Ishikawa (cell line): ENCODE results near the gene ORC6.

Experiments
- CEBPB ChIP-seq: IDR thresholded peaks from 2 replicates; pipeline ENCODE4 v1.6.1; 2012
- CREB1 ChIP-seq: IDR thresholded peaks from 2 replicates; pipeline ENCODE4 v1.6.1; 2012; ENCODE audit warnings: low read depth
- EGR1 ChIP-seq: IDR thresholded peaks from 2 replicates; pipeline ENCODE4 v1.6.1; 2012
- EP300 ChIP-seq: IDR thresholded peaks from 2 replicates; pipeline ENCODE4 v1.6.1; 2012; ENCODE audit warnings: borderline replicate concordance
- FOXM1 ChIP-seq: IDR thresholded peaks from 2 replicates; pipeline ENCODE4 v1.6.1; 2012; ENCODE audit warnings: low read depth, borderline replicate concordance
- NFIC ChIP-seq: IDR thresholded peaks from 2 replicates; pipeline ENCODE4 v1.6.1; 2012
- RAD21 ChIP-seq: IDR thresholded peaks from 2 replicates; pipeline ENCODE4 v1.6.1; 2012; ENCODE audit warnings: low read depth
- TAF1 ChIP-seq: IDR thresholded peaks from 2 replicates; pipeline ENCODE4 v1.6.1; 2012; ENCODE audit warnings: low read depth, mild to moderate bottlenecking
- TCF12 ChIP-seq: IDR thresholded peaks from 2 replicates; pipeline ENCODE4 v1.6.1; 2012; ENCODE audit warnings: low read depth
- TEAD4 ChIP-seq: IDR thresholded peaks from 2 replicates; pipeline ENCODE4 v1.6.1; 2012
- USF1 ChIP-seq: IDR thresholded peaks from 2 replicates; pipeline ENCODE4 v1.6.1; 2012
- YY1 ChIP-seq: IDR thresholded peaks from 2 replicates; pipeline ENCODE4 v1.6.1; 2012; ENCODE audit warnings: low read depth
- ZBTB7A ChIP-seq: IDR thresholded peaks from 2 replicates; pipeline ENCODE4 v1.6.1; 2012; ENCODE audit warnings: low read depth
- TF ChIP-seq, protein P1 (sequence below): IDR thresholded peaks from 2 replicates; pipeline ENCODE4 v1.6.1; 2012
- TF ChIP-seq, protein P2 (sequence below): IDR thresholded peaks from 2 replicates; pipeline ENCODE4 v1.6.1; 2012; ENCODE audit warnings: low read depth, mild to moderate bottlenecking

Gene ORC6

GRCh38 chr16:46715769-46716305 lies 26.4 kb downstream of the ORC6 start:
- no peak for TF ChIP-seq YY1

- TF ChIP-seq TCF12 (no peak), CREB1 (no peak), YY1 (no peak)
Measured at GRCh38 chr16:46717692-46718091, 28.2 kb downstream of the ORC6 start.

DNA sequence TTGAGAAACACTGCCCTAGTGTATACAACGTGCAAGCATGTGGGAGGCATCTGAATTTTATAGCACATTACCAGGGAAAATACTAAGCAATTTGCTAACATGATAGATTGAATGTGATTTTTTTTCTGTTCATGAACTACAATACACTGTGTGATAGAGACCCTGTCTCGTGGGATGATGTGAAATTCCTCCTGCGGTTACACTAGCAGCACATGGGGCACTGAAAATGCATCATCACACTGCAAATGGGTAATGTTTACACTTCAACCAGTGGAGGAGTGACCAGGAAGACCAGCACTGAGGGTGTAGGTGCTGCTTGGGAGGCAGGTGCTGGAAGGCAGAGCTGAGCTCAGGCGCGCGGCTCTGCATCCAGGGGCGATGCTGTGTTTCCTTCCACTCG lies 28.8 kb downstream of the ORC6 start:
- TF ChIP-seq TAF1 (no peak), USF1 (no peak), EGR1 (no peak), FOXM1 (no peak), YY1 (no peak), EP300 (no peak), TEAD4 (no peak), ZBTB7A (no peak), TCF12 (no peak)

GRCh38 chr16:46719528-46719927 lies 30.1 kb downstream of the ORC6 start:
- TF ChIP-seq NFIC: no peak
- TF ChIP-seq RAD21: no peak
- no peak for TF ChIP-seq TAF1
- no peak for TF ChIP-seq TCF12
- no peak for TF ChIP-seq FOXM1
- TF ChIP-seq, protein P1, sequence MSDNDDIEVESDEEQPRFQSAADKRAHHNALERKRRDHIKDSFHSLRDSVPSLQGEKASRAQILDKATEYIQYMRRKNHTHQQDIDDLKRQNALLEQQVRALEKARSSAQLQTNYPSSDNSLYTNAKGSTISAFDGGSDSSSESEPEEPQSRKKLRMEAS: no peak
- TF ChIP-seq USF1: no peak
- TF ChIP-seq CEBPB: no peak
- TF ChIP-seq CREB1: no peak
- TF ChIP-seq TEAD4: no peak
- TF ChIP-seq EP300: no peak
- TF ChIP-seq, protein P2, sequence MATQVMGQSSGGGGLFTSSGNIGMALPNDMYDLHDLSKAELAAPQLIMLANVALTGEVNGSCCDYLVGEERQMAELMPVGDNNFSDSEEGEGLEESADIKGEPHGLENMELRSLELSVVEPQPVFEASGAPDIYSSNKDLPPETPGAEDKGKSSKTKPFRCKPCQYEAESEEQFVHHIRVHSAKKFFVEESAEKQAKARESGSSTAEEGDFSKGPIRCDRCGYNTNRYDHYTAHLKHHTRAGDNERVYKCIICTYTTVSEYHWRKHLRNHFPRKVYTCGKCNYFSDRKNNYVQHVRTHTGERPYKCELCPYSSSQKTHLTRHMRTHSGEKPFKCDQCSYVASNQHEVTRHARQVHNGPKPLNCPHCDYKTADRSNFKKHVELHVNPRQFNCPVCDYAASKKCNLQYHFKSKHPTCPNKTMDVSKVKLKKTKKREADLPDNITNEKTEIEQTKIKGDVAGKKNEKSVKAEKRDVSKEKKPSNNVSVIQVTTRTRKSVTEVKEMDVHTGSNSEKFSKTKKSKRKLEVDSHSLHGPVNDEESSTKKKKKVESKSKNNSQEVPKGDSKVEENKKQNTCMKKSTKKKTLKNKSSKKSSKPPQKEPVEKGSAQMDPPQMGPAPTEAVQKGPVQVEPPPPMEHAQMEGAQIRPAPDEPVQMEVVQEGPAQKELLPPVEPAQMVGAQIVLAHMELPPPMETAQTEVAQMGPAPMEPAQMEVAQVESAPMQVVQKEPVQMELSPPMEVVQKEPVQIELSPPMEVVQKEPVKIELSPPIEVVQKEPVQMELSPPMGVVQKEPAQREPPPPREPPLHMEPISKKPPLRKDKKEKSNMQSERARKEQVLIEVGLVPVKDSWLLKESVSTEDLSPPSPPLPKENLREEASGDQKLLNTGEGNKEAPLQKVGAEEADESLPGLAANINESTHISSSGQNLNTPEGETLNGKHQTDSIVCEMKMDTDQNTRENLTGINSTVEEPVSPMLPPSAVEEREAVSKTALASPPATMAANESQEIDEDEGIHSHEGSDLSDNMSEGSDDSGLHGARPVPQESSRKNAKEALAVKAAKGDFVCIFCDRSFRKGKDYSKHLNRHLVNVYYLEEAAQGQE: no peak
- no peak for TF ChIP-seq ZBTB7A
- TF ChIP-seq YY1: no peak
- TF ChIP-seq EGR1: no peak

- TF ChIP-seq ZBTB7A (no peak), TAF1 (no peak), YY1 (no peak), TCF12 (no peak), RAD21 (no peak), TEAD4 (no peak), CREB1 (no peak), EP300 (no peak), EGR1 (no peak), CEBPB (no peak), FOXM1 (no peak), NFIC (no peak), USF1 (no peak)
- TF ChIP-seq, protein P1: no peak
- TF ChIP-seq, protein P2: no peak
Measured at GRCh38 chr16:46720619-46721018, 31.2 kb downstream of the ORC6 start.

GRCh38 chr16:46721885-46722284 lies 32.4 kb downstream of the ORC6 start:
- TF ChIP-seq ZBTB7A (no peak), TEAD4 (no peak), TCF12 (no peak), EP300 (no peak), CREB1 (no peak)
